ENCODE results near the gene RHBDD2. TPM values are rescaled to one million over a fixed set of nuclear protein-coding genes. Genes with fewer than 3 reads are reported as not detected.

RHBDD2 gene
- total and polyA plus RNA-seq, 7 donors: 14.3 to 45.0 (median 28.2) TPM

DNA sequence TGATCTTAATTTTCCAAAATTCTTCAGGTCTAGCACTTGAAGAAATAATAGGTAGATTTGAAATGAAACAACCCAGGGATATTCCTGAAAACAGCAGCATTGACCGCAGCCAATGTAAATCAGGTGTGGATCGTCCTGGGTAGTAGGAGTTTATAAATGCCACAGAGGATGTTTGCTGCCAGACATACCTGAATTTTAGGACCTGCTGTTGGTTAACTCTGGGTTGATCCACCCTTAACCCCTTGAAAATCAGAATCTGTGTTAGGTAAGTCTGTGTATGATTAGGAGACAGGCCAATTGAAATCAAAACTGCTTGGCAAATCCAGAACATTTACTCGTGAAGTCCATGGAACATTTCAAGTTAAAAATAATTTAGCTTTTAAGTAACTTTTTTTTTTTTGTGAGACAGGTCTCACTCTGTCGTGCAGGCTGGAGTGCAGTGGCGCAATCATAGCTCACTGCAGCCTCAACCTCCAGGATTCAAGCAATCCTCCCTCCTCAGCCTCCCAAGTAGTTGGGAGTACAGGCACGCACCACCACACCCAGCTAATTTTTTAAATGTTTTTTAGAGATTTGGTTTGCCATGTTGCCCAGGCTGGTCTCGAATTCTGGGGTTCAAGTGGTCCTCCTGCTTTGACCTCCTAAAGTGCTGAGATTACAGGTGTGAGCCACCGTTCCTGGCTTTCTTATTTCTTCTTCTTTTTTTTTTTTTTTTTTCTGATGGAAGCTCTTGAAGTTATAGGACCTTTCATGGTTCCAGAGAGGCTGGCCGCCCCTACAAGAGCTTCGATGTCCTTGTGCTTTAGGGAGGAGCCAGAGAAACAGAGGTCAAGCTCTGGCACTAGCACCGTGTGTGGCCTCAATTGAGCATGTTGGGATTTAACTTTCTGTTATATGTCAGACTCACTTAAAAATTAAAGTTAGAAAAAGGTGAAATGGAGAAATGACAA is 38.1 kb downstream of the RHBDD2 start:
- H3K4me3 ChIP-seq: peak overlapping the region in 2 of 4 donors; percentile 86 to 100
- TF ChIP-seq EP300 (IDR thresholded peaks at IDR 0.05) (no peak), POLR2AphosphoS5 (IDR thresholded peaks at IDR 0.05) (no peak), POLR2A (IDR thresholded peaks at IDR 0.05) (no peak)
- TF ChIP-seq, protein P1, sequence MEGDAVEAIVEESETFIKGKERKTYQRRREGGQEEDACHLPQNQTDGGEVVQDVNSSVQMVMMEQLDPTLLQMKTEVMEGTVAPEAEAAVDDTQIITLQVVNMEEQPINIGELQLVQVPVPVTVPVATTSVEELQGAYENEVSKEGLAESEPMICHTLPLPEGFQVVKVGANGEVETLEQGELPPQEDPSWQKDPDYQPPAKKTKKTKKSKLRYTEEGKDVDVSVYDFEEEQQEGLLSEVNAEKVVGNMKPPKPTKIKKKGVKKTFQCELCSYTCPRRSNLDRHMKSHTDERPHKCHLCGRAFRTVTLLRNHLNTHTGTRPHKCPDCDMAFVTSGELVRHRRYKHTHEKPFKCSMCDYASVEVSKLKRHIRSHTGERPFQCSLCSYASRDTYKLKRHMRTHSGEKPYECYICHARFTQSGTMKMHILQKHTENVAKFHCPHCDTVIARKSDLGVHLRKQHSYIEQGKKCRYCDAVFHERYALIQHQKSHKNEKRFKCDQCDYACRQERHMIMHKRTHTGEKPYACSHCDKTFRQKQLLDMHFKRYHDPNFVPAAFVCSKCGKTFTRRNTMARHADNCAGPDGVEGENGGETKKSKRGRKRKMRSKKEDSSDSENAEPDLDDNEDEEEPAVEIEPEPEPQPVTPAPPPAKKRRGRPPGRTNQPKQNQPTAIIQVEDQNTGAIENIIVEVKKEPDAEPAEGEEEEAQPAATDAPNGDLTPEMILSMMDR (IDR thresholded peaks at IDR 0.05): no peak
- H3K27ac ChIP-seq: no peak overlapping the region
- 92 to 93% methylated on average over 11 of the region's 11 CpGs for WGBS, 2 donors
- no peaks in the 10 kb centered on the region for H3K36me3 ChIP-seq
- no peaks in the 10 kb centered on the region for H3K9me3 ChIP-seq
- DNase-seq: no peak
- no peaks in the 10 kb centered on the region for H3K27me3 ChIP-seq
- peaks cover 0 to 35% (median 24%) of the 10 kb centered on the region in 4 donors for H3K4me1 ChIP-seq
- intact Hi-C loops (cut with DNase I): no loop called here

DNA sequence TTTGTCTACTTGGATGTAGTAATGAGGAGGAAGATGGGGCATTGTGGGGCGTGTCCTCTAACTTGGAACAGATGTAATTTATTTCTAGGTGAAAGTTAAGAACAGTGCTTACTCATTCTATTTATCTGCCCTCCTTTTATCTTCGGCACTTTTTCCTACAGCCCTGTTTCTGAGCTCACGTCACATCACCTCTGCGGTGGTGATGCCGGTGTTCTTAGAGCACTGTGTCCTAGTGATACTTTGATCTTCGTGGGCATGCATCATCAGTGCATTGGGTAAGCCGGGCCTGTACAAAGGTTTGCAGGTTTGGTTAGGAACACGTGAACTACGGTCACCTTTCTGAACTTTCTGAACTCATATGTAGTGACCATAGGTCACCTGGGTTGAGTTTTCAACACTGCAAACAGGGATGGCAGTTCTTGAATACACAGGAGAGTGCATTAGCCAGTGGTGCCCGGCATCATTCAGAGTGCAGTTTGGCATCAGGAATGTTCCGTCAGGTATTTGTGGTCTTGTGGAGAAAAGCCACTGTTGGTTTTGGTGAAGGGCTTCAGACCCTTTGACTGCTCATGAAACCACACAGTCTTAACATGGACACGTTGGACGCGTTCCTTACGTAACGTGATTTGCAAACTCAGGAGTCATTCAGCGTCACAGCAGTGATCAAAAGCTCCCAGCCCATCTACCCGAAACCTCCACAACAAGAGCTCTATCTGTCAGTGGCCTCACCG is 41.8 kb downstream of the RHBDD2 start:
- Histone ChIP-seq H3K4me3 (no peak overlapping the region), H3K27ac (no peak overlapping the region), H3K9me3 (no peaks in the 10 kb centered on the region), H3K27me3 (no peaks in the 10 kb centered on the region), H3K36me3 (no peaks in the 10 kb centered on the region), H3K4me1 (peaks cover 0 to 28% (median 19%) of the 10 kb centered on the region in 4 donors)
- 61 to 83% methylated on average over 19 of the region's 19 CpGs for WGBS, 2 donors
- TF ChIP-seq POLR2A (IDR thresholded peaks at IDR 0.05) (no peak), EP300 (IDR thresholded peaks at IDR 0.05) (no peak), POLR2AphosphoS5 (IDR thresholded peaks at IDR 0.05) (no peak)
- intact Hi-C loops (cut with DNase I): no loop called here
- DNase-seq: no peak

DNA sequence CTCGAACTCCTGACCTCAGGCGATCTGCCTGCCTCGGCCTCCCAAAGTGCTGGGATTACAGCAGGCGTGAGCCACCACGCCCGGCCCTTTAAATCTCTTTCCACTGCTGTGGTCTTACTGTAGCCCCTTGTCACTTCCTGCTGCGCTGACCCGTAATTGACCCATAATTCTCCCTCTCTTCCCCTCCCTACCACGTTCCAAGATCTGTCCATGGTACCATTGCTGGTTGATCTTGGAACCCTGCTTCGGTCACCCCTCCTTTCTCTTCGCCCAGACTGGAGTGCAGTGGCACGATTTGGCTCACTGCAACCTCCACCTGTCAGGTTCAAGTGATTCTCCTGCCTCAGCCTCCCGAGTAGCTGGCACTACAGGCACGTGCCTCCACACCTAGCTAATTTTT is 42.6 kb downstream of the RHBDD2 start:
- H3K27me3 ChIP-seq: no peaks in the 10 kb centered on the region
- TF ChIP-seq EP300 (IDR thresholded peaks at IDR 0.05): no peak
- TF ChIP-seq, protein P1 (IDR thresholded peaks at IDR 0.05): no peak
- TF ChIP-seq POLR2AphosphoS5 (IDR thresholded peaks at IDR 0.05): no peak
- TF ChIP-seq POLR2A (IDR thresholded peaks at IDR 0.05): no peak
- WGBS, 2 donors: 81 to 84% methylated on average over 14 of the region's 14 CpGs
- intact Hi-C loops (cut with DNase I): no loop called here
- peaks cover 0 to 21% (median 11%) of the 10 kb centered on the region in 4 donors for H3K4me1 ChIP-seq
- no peaks in the 10 kb centered on the region for H3K36me3 ChIP-seq
- H3K4me3 ChIP-seq: no peak overlapping the region
- no peak for DNase-seq
- H3K9me3 ChIP-seq: no peaks in the 10 kb centered on the region
- no peak overlapping the region for H3K27ac ChIP-seq

DNA sequence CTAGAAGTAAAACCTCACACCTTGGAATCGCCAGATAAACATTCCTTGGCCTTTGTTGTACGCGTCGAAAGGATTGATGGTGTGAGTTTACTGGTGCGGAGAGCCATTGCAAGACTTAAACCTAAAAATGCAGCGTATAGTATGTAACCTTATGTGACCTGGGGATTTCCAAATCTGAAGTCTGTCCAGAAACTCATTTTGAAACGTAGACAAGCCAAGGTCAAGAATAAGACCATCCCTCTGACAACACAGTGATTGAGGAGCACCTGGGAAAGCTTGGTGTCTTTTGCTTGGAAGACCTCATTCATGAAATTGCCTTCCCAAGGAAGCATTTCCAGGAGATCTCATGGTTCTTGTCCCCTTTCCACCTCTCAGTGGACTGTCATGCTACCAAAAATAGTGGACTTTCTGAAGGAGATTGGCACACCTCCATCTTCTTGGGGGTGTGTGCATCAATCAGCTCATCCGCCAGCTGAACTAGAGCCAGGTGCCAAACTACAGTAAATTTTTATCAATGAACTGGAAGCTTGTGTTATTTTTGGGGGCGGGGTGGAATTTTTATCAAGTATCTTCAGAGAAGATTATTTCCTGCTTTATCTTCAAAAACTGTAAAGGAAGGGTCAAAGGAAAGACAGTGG is 44.3 kb downstream of the RHBDD2 start:
- H3K4me3 ChIP-seq: no peak overlapping the region
- H3K36me3 ChIP-seq: no peaks in the 10 kb centered on the region
- 83 to 85% methylated on average over 9 of the region's 9 CpGs for WGBS, 2 donors

More for the DNA sequence above, 44.3 kb downstream of the RHBDD2 start:
- Histone ChIP-seq H3K4me1 (peaks cover 0 to 10% (median 5%) of the 10 kb centered on the region in 4 donors), H3K9me3 (no peaks in the 10 kb centered on the region), H3K27ac (no peak overlapping the region), H3K27me3 (no peaks in the 10 kb centered on the region)
- no peak for DNase-seq
- intact Hi-C loops (cut with DNase I): no loop called here
- TF ChIP-seq, protein P1 (IDR thresholded peaks at IDR 0.05): no peak
- TF ChIP-seq POLR2A (IDR thresholded peaks at IDR 0.05): no peak
- TF ChIP-seq EP300 (IDR thresholded peaks at IDR 0.05): no peak
- TF ChIP-seq POLR2AphosphoS5 (IDR thresholded peaks at IDR 0.05): no peak

Measured in sigmoid colon (tissue), 7 donors.